Measurements from ENCODE around the gene RPRD1A.

DNA sequence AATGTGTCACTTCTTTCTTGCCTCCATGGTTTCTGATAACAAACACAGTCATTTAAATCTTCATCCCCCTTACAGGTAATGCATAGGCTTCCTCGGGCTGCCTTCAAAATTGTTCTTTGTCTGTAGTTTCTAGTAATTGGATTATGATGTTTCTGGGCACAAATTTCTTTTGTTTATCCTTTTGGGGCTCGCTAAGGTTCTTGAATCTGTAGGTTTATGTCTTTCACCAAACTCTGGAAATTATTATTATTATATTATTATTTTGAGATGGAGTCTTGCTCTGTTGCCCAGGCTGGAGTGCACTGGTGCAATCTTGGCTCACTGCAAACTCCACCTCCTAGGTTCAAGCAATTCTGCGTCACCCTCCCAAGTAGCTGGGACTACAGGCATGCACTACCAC, 111.1 kb downstream of the RPRD1A start:
- no peak for TF ChIP-seq EZH2 (IDR thresholded peaks at IDR 0.05; ENCODE audit: insufficient read depth, low read length)
- TF ChIP-seq, protein P1, sequence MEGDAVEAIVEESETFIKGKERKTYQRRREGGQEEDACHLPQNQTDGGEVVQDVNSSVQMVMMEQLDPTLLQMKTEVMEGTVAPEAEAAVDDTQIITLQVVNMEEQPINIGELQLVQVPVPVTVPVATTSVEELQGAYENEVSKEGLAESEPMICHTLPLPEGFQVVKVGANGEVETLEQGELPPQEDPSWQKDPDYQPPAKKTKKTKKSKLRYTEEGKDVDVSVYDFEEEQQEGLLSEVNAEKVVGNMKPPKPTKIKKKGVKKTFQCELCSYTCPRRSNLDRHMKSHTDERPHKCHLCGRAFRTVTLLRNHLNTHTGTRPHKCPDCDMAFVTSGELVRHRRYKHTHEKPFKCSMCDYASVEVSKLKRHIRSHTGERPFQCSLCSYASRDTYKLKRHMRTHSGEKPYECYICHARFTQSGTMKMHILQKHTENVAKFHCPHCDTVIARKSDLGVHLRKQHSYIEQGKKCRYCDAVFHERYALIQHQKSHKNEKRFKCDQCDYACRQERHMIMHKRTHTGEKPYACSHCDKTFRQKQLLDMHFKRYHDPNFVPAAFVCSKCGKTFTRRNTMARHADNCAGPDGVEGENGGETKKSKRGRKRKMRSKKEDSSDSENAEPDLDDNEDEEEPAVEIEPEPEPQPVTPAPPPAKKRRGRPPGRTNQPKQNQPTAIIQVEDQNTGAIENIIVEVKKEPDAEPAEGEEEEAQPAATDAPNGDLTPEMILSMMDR (IDR thresholded peaks at IDR 0.05; ENCODE audit: insufficient read depth, low read depth, low read length), result no peak

Data from astrocyte (in vitro differentiated cells and primary cell).